ENCODE data around the gene GRK5. TPM values are rescaled to one million over a fixed set of nuclear protein-coding genes. Genes with fewer than 3 reads are reported as not detected.

GRK5 gene
- total RNA-seq, 2 donors from 2014 or later = 18.9 to 28.2 TPM

DNA sequence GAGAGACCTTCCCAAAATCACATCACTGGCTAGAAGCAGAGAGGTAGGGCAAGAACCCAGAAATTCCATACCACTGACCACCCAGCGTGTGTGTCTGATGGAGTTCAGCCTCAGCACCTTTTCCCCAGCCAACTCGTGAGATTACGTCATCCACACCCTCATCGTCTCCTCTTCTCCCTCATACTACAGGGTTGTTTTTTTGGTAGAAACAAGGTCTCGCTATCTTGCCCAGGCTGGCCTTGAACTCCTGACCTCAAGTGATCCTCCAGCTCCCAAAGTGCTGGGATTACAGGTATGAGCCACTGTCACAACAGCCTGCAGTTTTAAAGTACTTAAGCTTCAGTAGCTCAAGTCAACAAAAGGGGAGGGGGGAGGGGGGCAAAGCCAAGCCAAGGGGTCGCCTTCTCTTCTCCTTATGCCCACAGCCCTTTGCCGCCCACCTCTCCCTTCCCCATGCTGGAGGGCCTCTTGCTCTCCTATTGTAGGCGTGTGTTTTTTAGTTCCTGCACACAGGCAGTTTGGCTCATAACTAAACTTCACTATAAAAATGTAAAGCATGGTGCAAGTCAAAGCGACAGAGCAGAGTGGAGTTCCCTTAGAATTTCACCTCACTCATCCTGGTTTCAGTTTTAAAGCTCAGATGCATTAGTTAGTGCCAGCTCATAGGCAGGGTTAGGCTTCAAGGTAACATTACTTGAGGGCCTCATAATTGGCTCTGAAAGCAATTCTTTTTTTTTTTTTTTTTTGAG is 23.5 kb upstream of the GRK5 start:
- H3K9me3 Mint-ChIP-seq = no peaks in the 10 kb centered on the region
- peaks cover 6% of the 10 kb centered on the region for H3K4me1 Mint-ChIP-seq
- H3K4me3 Mint-ChIP-seq = peak overlapping the region; percentile 24
- no peaks in the 10 kb centered on the region for H3K27me3 Mint-ChIP-seq
- peak; percentile 93 for ATAC-seq (replicated peaks)
- no peaks in the 10 kb centered on the region for H3K36me3 Mint-ChIP-seq (ENCODE audit: low read depth)
- H3K27ac Mint-ChIP-seq = peak overlapping the region; percentile 47

DNA sequence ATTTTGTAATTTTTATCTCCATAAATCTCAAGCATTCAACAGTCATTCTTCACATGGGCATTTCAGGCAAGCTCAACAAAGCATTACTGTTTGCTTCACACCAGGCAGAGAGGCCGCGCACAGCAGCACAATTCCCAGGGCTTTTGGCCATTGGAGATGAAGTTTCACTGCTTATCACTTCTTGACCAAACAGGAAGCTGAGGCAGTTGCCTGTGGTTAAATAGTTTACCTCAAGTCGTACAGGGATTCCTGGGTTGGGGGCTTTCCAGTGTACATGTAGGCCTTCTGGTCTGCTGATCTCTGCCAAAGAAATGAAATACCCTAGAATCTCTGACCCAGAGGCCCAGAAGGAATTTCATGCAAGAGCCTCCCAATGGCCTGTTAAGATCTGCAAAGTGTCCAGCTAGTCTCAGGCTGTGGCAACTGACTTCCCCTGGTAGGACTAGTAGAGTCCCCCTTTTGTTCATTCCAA is 17.5 kb upstream of the GRK5 start:
- H3K9me3 Mint-ChIP-seq = no peaks in the 10 kb centered on the region
- H3K27ac Mint-ChIP-seq = no peak overlapping the region
- H3K4me1 Mint-ChIP-seq = peaks cover 8% of the 10 kb centered on the region
- ATAC-seq (replicated peaks) = peak; percentile 40
- no peaks in the 10 kb centered on the region for H3K36me3 Mint-ChIP-seq (ENCODE audit: low read depth)
- H3K27me3 Mint-ChIP-seq = no peaks in the 10 kb centered on the region
- no peak overlapping the region for H3K4me3 Mint-ChIP-seq

- ATAC-seq (replicated peaks) = no peak
- Mint-ChIP-seq H3K27ac (no peak overlapping the region), H3K27me3 (no peaks in the 10 kb centered on the region), H3K4me1 (peaks cover 8% of the 10 kb centered on the region), H3K9me3 (no peaks in the 10 kb centered on the region), H3K36me3 (ENCODE audit: low read depth) (no peaks in the 10 kb centered on the region), H3K4me3 (no peak overlapping the region)
These were observed 17.0 kb upstream of the GRK5 start for GRCh38 chr10:119190353-119190752.

DNA sequence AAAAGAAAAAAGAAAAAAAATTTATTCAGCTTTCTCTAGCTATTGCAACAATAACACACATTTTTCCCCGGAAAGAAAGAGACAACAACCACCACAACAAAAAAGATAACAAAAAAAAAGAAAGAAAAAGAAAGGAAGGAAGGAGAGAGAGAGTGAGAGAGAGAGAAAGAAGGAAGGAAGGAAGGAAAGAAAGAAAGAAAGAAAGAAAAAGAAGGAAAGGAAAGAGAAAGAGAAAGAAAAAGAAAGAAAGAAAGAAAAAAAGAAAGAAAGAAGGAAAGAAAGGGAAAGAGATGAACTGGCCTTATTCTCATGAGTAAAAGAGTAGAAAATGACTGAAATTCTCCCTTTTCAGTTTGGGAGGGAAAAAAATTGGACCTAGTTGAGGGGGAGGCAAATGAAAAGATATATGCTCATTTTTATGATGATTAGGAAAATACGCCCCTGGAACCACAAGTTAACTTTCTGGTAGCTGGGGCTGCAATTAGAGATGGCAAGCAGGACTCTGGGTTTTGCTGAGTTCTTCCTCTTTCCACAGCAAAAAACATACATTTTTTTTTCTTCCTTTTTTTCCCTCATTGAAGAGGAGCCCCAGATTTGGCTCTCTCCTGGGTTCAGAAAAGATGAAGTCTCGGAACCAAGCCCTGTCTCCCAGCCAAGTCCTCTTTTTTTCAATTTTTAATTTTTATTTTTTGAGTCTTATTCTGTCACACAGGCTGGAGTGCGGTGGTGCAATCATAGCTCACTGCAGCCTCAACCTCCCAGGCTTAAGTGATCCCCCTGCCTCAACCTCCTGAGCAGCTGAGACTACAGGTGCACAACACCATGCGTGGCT is 16.2 kb upstream of the GRK5 start:
- Mint-ChIP-seq H3K4me3 (no peak overlapping the region), H3K4me1 (peaks cover 8% of the 10 kb centered on the region), H3K36me3 (ENCODE audit: low read depth) (no peaks in the 10 kb centered on the region), H3K9me3 (no peaks in the 10 kb centered on the region), H3K27me3 (no peaks in the 10 kb centered on the region), H3K27ac (peak overlapping the region; percentile 21)
- ATAC-seq (replicated peaks) = no peak

DNA sequence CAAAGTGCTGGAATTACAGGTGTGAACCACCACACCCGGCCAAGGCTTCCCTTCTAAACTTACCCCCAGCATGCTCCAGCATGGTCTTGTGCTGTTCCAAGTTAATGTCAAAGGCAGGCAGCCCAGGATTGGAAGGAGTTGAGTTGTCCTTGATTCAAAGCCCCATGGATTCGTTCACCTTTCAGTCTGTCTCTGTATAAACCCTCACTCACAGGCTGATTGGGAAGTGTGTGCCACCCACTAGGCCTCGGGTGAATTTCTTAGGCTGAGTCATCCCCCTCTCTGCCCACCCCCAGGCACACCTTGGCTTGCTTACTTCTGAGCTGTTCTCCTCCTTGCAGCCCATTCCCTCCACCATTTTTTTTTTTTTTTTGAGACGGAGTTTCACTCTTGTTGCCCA is 15.5 kb upstream of the GRK5 start:
- H3K4me3 Mint-ChIP-seq = no peak overlapping the region
- ATAC-seq (replicated peaks) = peak; percentile 76
- H3K27ac Mint-ChIP-seq = no peak overlapping the region

DNA sequence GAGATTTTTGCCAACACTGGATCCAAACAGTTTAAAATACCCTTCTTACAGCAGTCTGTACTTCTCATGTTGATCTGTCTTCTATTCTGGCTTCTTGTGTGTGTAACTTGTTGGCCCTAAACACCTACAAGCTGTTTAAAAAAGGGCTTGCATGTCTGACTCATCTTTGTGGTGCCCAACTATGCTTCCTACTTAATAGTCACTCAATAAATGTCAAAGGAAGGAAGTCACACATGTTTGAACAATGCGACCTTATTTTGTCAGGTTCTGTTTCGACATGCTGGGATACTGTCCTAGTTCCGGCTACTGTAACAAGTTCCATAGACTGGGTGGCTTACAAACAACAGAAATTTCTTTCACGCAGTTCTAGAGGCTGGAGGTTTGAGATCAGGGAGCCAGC is 9.4 kb upstream of the GRK5 start:
- H3K9me3 Mint-ChIP-seq = no peaks in the 10 kb centered on the region
- peak overlapping the region; percentile 29 for H3K4me3 Mint-ChIP-seq
- no peaks in the 10 kb centered on the region for H3K36me3 Mint-ChIP-seq (ENCODE audit: low read depth)
- peak; percentile 73 for ATAC-seq (replicated peaks)
- peaks cover 8% of the 10 kb centered on the region for H3K4me1 Mint-ChIP-seq
- no peaks in the 10 kb centered on the region for H3K27me3 Mint-ChIP-seq
- H3K27ac Mint-ChIP-seq = no peak overlapping the region

More for the DNA sequence above, 15.5 kb upstream of the GRK5 start:
- no peaks in the 10 kb centered on the region for H3K9me3 Mint-ChIP-seq
- no peaks in the 10 kb centered on the region for H3K27me3 Mint-ChIP-seq
- H3K4me1 Mint-ChIP-seq = peaks cover 8% of the 10 kb centered on the region
- no peaks in the 10 kb centered on the region for H3K36me3 Mint-ChIP-seq (ENCODE audit: low read depth)

DNA sequence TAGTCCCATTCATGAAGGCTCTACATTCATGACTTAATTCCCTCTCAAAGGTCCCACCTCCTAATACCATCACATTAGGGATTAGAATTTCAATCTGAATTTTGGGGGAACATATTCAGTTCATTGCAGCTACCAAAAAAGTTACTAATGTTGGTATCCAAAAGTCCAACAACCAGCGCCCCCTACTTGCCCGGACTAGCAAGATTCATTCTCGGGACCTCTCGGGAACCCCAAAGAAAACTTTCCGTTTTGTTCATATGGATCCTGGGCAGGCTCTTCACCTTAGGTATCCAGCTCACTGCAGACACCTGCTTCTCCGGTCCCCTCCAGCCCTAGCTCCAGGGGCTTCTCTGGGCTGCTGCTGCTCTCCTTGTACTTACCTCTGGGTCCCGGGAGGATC is 8.9 kb upstream of the GRK5 start:
- no peaks in the 10 kb centered on the region for H3K27me3 Mint-ChIP-seq
- peak overlapping the region; percentile 52 for H3K27ac Mint-ChIP-seq
- ATAC-seq (replicated peaks) = peak; percentile 18
- no peaks in the 10 kb centered on the region for H3K9me3 Mint-ChIP-seq
- H3K4me1 Mint-ChIP-seq = peaks cover 8% of the 10 kb centered on the region
- H3K4me3 Mint-ChIP-seq = no peak overlapping the region
- H3K36me3 Mint-ChIP-seq (ENCODE audit: low read depth) = no peaks in the 10 kb centered on the region

DNA sequence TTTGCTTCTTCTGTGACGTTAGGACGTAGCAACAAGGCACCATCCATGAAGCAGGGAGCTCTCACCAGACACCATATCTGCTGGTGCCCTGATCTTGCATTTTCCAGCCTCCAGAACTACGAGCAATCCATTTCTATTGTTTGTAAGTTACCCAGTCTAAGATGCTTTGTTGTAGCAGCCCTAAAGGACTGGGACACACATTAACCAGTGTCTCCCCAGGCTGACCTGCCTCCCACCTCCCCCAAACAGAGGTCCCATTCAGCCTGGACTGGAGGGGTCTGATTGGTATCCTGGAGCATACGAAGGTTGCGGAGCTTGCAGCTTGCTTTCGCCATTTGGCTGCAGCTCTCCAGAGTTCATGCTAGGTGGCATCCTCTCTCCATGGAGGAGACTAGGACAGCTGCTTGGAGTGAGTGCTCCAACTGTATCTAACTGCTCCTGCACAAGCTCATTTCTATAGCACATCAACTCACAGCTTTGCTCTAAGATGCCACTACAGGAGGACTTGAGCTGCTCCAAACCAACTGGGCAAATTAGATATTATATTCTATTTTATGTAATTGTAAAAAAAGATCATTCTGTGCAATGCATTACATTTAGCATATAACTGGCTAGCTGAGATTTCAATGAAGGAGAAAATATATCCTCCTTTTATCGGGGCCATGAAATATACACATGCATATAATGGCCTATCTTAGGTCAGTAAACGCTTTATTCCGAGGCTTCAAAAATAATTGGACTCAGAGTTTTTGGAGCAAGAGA is 8.0 kb upstream of the GRK5 start:
- Mint-ChIP-seq H3K4me3 (no peak overlapping the region), H3K4me1 (peaks cover 8% of the 10 kb centered on the region), H3K9me3 (no peaks in the 10 kb centered on the region), H3K27ac (no peak overlapping the region), H3K27me3 (no peaks in the 10 kb centered on the region), H3K36me3 (ENCODE audit: low read depth) (no peaks in the 10 kb centered on the region)
- ATAC-seq (replicated peaks) = peak; percentile 80

GRCh38 chr10:119201233-119201632 is 6.1 kb upstream of the GRK5 start:
- no peaks in the 10 kb centered on the region for H3K9me3 Mint-ChIP-seq

GRCh38 chr10:119203006-119203405 is 4.4 kb upstream of the GRK5 start:
- peaks cover 8% of the 10 kb centered on the region for H3K4me1 Mint-ChIP-seq
- H3K36me3 Mint-ChIP-seq (ENCODE audit: low read depth) = no peaks in the 10 kb centered on the region
- ATAC-seq (replicated peaks) = no peak
- no peaks in the 10 kb centered on the region for H3K27me3 Mint-ChIP-seq
- no peak overlapping the region for H3K27ac Mint-ChIP-seq
- H3K4me3 Mint-ChIP-seq = no peak overlapping the region
- H3K9me3 Mint-ChIP-seq = no peaks in the 10 kb centered on the region

More at GRCh38 chr10:119201233-119201632, 6.1 kb upstream of the GRK5 start:
- H3K27me3 Mint-ChIP-seq = no peaks in the 10 kb centered on the region
- H3K4me1 Mint-ChIP-seq = peaks cover 9% of the 10 kb centered on the region
- ATAC-seq (replicated peaks) = no peak
- no peaks in the 10 kb centered on the region for H3K36me3 Mint-ChIP-seq (ENCODE audit: low read depth)
- H3K4me3 Mint-ChIP-seq = no peak overlapping the region
- no peak overlapping the region for H3K27ac Mint-ChIP-seq

GRCh38 chr10:119205894-119206602 is 1.3 kb upstream of the GRK5 start:
- ATAC-seq (replicated peaks) = no peak
- Mint-ChIP-seq H3K36me3 (ENCODE audit: low read depth) (no peaks in the 10 kb centered on the region), H3K4me3 (peak overlapping the region; percentile 83), H3K27ac (peak overlapping the region; percentile 91), H3K27me3 (no peaks in the 10 kb centered on the region), H3K4me1 (peaks cover 16% of the 10 kb centered on the region), H3K9me3 (no peaks in the 10 kb centered on the region)

DNA sequence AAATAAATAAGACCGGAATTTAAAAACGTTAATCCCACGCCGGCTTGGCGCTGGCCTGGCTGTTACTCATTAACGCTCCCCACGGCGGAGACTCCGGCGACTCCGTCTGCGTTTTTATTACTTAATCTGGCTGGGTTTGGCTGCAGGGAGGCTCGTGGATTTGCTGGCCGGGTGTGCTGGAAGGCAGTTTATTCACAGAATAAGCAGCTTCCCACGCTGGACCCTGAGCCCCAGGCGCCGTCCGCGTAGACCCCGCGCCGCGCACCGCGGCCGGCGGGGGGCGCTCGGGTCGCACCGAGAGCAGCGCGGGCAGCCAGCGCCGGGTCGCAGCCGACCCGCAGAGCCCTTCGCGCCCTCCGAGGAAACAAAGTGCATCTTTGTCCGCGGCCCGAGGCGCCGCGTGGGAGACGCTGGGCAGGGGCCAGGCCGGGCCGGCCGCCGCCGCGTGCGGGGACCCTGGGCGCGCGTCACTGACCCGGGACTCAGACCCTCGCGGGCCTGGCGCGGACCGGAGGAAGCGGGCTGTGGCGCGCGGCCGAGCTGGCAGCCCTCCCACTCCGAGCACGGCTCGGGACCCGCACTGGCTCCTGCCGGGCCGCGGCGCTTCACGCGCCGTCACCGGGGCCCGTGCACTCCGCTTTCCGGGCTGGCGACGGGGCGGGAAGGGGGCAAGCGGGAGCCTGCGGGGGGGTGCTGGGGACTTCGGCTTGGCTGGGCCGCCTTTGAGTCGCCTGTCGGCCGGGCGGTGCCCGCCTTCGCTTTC is 587 bp upstream of the GRK5 start:
- Mint-ChIP-seq H3K9me3 (no peaks in the 10 kb centered on the region), H3K4me3 (peak overlapping the region; percentile 85), H3K27ac (peak overlapping the region; percentile 91), H3K36me3 (ENCODE audit: low read depth) (no peaks in the 10 kb centered on the region), H3K4me1 (peaks cover 22% of the 10 kb centered on the region), H3K27me3 (no peaks in the 10 kb centered on the region)
- ATAC-seq (replicated peaks) = peak; percentile 52

GRCh38 chr10:119207713-119208552 is 562 bp downstream of the GRK5 start:
- Mint-ChIP-seq H3K27ac (peak overlapping the region; percentile 92), H3K4me1 (peaks cover 28% of the 10 kb centered on the region), H3K4me3 (peak overlapping the region; percentile 85), H3K27me3 (no peaks in the 10 kb centered on the region), H3K36me3 (ENCODE audit: low read depth) (peaks cover 6% of the 10 kb centered on the region), H3K9me3 (no peaks in the 10 kb centered on the region)
- ATAC-seq (replicated peaks) = peak; percentile 1

All from activated T-helper 17 cell treated with anti-CD3 and anti-CD28 coated beads, Interleukin-2, amount 50 U/mL, for 72 hours (primary cell).